Transverse colon (tissue), 4 donors: Measurements from ENCODE around the gene GCM1.

Experiments used
- CTCF ChIP-seq, 5 experiments: fragments of 200-600 bp in 3 of 5; fragments of 450-650 bp in 2 of 5; sonication (generic) in 3 of 5; IDR thresholded peaks; 1 replicate in 2 of 5; 2 replicates in 3 of 5; pipeline ENCODE4 v1.5.1; 2016 to 2017; ENCODE audit warnings: antibody characterized with exemption in 5 of 5, inconsistent platforms in 3 of 5, mild to moderate bottlenecking in 2 of 5, moderate library complexity in 1 of 5
- POLR2A ChIP-seq: fragments of 450-650 bp; IDR thresholded peaks from one replicate; pipeline ENCODE4 v1.6.1; 2016; ENCODE audit warnings: antibody characterized with exemption, mild to moderate bottlenecking, moderate library complexity
- POLR2AphosphoS5 ChIP-seq, 3 donors: sonication (generic); formaldehyde crosslinking; IDR thresholded peaks; one replicate each; pipeline ENCODE4 v1.6.1; 2016; ENCODE audit warnings: antibody characterized with exemption in 3 of 3

DNA sequence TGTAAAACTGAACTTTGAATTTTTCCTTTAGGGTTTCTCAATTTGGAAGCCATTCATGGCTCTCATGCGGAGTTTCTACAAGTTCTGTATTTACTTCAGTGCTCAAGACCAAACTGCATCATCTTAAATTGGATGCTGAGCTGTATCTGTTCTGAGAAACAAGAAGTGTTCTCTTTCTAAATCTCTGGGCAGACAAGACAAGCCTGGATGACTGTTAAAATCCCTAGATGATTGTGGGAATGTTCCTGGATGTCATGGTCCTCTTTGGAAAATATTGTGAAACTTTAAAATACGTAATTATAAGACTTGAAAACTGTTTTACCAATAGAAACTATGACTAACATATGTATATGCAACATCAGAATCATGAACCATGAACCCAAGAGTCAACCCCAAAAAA lies 6.2 kb upstream of the GCM1 start:
- no peak for TF ChIP-seq CTCF (IDR thresholded peaks at IDR 0.05)
- TF ChIP-seq POLR2AphosphoS5 (IDR thresholded peaks at IDR 0.05), result no peak
- TF ChIP-seq POLR2A, result no peak
